ENCODE measurements around the gene UBE2E2. TPM values are rescaled to one million over a fixed set of nuclear protein-coding genes. Genes with fewer than 3 reads are reported as not detected.

Gene UBE2E2
- total RNA-seq, 2 experiments from 2014 or later = 41.1 to 48.8 TPM

DNA sequence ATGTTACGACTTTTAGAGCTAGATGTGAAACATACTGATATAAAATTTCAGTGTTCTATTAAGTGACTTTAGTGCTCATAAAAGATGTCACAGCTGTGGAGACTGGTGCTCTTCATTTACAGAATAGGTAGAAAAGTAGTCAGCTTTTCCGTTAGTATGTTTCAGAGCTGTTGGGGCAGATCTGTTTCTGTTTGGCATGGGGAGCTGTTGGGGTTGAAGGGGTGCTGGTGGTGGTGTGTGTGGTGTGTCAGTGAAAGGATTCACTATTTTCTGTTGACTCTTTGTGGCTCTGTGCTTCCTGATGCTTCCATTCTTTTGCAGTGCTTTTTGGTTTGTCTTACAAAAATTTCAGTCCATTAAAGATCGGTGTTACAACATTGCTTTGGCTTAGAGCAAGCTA, 3.2 kb downstream of the UBE2E2 start:
- H3K27ac ChIP-seq (ENCODE audit: low read depth, low read length, poor library complexity, severe bottlenecking) = no peak overlapping the region
- H3K9me2 ChIP-seq (ENCODE audit: insufficient read depth, low read length) = no peaks in the 10 kb centered on the region
- peaks cover 77% of the 10 kb centered on the region for H3K79me2 ChIP-seq (ENCODE audit: insufficient read depth, low read depth, low read length)
- 0 out of 2 replicates have a peak, but pooled peaks cover 4% of the 10 kb centered on the region for H4K20me1 ChIP-seq (ENCODE audit: insufficient read depth, low read length)
- H3K36me3 ChIP-seq (ENCODE audit: insufficient read depth, low read length) = peaks cover 16% of the 10 kb centered on the region
- intact Hi-C loops (cut with micrococcal nuclease; ENCODE audit: unreplicated experiment) = loop anchor here (10.0 kb wide), 2 partner anchors 138 to 598 kb away; partner anchors contain the start of gene UBE2E1
- peak overlapping the region; percentile 99 for H3K4me3 ChIP-seq (ENCODE audit: low read depth, low read length, poor library complexity, severe bottlenecking)
- ChIA-PET POLR2A (interaction anchor here (0.5 to 1.6 kb wide), 16 partner anchors 10 to 707 kb away, joined by 3 to 11 read pairs (median 4); no protein-coding TSS in a partner anchor), CTCF (ENCODE audit: unreplicated experiment) (no interaction called here)
- peaks cover 52% of the 10 kb centered on the region for H3K4me1 ChIP-seq (ENCODE audit: insufficient read depth, low read length, poor library complexity, severe bottlenecking)
- H2AFZ ChIP-seq (ENCODE audit: low read length) = no peak overlapping the region
- H3K9me3 ChIP-seq (ENCODE audit: low read length) = no peaks in the 10 kb centered on the region
- no TSS peak for BruUV-seq (replicated peaks)
- peak; percentile 18 for DNase-seq (ENCODE audit: low spot score)
- TF ChIP-seq EZH2phosphoT487 (IDR thresholded peaks at IDR 0.05; ENCODE audit: borderline replicate concordance, low read depth, low read length) (no peak), CTCF (conservative IDR thresholded peaks at IDR 0.05; ENCODE audit: low read length) (no peak)
- H3K4me2 ChIP-seq (ENCODE audit: low read length) = peak overlapping the region; percentile 89

DNA sequence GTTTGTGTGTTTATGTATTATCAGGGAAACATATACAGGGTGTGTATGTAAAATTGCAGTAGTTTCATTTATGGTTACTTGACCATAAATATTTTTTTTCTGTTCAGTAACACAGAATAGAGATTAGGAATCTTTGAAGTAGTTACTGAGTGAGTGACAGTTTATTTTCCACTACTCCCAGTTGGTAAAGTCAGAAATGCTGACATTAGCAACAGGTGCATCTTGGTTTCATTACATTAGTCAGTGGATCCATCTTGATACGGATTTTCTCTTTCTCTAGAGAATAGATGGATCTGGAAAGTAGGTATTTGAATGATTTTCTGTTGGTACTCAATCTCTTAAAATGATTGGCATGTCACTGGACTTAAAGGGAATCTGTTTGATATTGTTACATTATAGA, 6.0 kb downstream of the UBE2E2 start:
- H3K9me3 ChIP-seq (ENCODE audit: low read length) = no peaks in the 10 kb centered on the region
- 0 out of 2 replicates have a peak overlapping the region, but pooled peaks have one; percentile 6 for H3K4me2 ChIP-seq (ENCODE audit: low read length)
- ChIA-PET CTCF (ENCODE audit: unreplicated experiment) (no interaction called here), POLR2A (no interaction called here)
- peaks cover 95% of the 10 kb centered on the region for H3K79me2 ChIP-seq (ENCODE audit: insufficient read depth, low read depth, low read length)
- H2AFZ ChIP-seq (ENCODE audit: low read length) = no peak overlapping the region
- H3K36me3 ChIP-seq (ENCODE audit: insufficient read depth, low read length) = peaks cover 20% of the 10 kb centered on the region
- H4K20me1 ChIP-seq (ENCODE audit: insufficient read depth, low read length) = 0 out of 2 replicates have a peak, but pooled peaks cover 4% of the 10 kb centered on the region
- intact Hi-C loops (cut with micrococcal nuclease; ENCODE audit: unreplicated experiment) = loop anchor here (10.0 kb wide), 2 partner anchors 136 to 596 kb away; partner anchors contain the start of gene UBE2E1
- no peak for DNase-seq (ENCODE audit: low spot score)
- no peak overlapping the region for H3K4me3 ChIP-seq (ENCODE audit: low read depth, low read length, poor library complexity, severe bottlenecking)
- no TSS peak for BruUV-seq (replicated peaks)
- no peaks in the 10 kb centered on the region for H3K9me2 ChIP-seq (ENCODE audit: insufficient read depth, low read length)
- peaks cover 43% of the 10 kb centered on the region for H3K4me1 ChIP-seq (ENCODE audit: insufficient read depth, low read length, poor library complexity, severe bottlenecking)
- TF ChIP-seq EZH2phosphoT487 (IDR thresholded peaks at IDR 0.05; ENCODE audit: borderline replicate concordance, low read depth, low read length) (no peak), CTCF (conservative IDR thresholded peaks at IDR 0.05; ENCODE audit: low read length) (no peak)
- H3K27ac ChIP-seq (ENCODE audit: low read depth, low read length, poor library complexity, severe bottlenecking) = no peak overlapping the region

GRCh38 chr3:23209747-23210487, 6.8 kb downstream of the UBE2E2 start:
- intact Hi-C loops (cut with micrococcal nuclease; ENCODE audit: unreplicated experiment) = loop anchor here (10.0 kb wide), 2 partner anchors 135 to 595 kb away; partner anchors contain the start of gene UBE2E1
- no peak for DNase-seq (ENCODE audit: low spot score)
- no TSS peak for BruUV-seq (replicated peaks)
- Histone ChIP-seq H4K20me1 (ENCODE audit: insufficient read depth, low read length) (0 out of 2 replicates have a peak, but pooled peaks cover 4% of the 10 kb centered on the region), H3K9me3 (ENCODE audit: low read length) (no peaks in the 10 kb centered on the region), H2AFZ (ENCODE audit: low read length) (no peak overlapping the region), H3K9me2 (ENCODE audit: insufficient read depth, low read length) (no peaks in the 10 kb centered on the region), H3K36me3 (ENCODE audit: insufficient read depth, low read length) (peaks cover 20% of the 10 kb centered on the region), H3K4me1 (ENCODE audit: insufficient read depth, low read length, poor library complexity, severe bottlenecking) (peaks cover 41% of the 10 kb centered on the region), H3K4me3 (ENCODE audit: low read depth, low read length, poor library complexity, severe bottlenecking) (no peak overlapping the region), H3K79me2 (ENCODE audit: insufficient read depth, low read depth, low read length) (peaks cover 95% of the 10 kb centered on the region), H3K27ac (ENCODE audit: low read depth, low read length, poor library complexity, severe bottlenecking) (no peak overlapping the region), H3K4me2 (ENCODE audit: low read length) (peak overlapping the region; percentile 22; the same call in 1 of the 2 replicates)
- ChIA-PET POLR2A (interaction anchor here (0.6 to 0.9 kb wide), 2 partner anchors 182 to 1376 kb away, joined by 3 to 4 read pairs; no protein-coding TSS in a partner anchor), CTCF (ENCODE audit: unreplicated experiment) (no interaction called here)
- no peak for TF ChIP-seq EZH2phosphoT487 (IDR thresholded peaks at IDR 0.05; ENCODE audit: borderline replicate concordance, low read depth, low read length)
- TF ChIP-seq CTCF (conservative IDR thresholded peaks at IDR 0.05; ENCODE audit: low read length) = no peak

All from OCI-LY7 (cell line).